Hepatocyte (in vitro differentiated cells): ENCODE measurements around the gene EVA1A. TPM values are rescaled to one million over a fixed set of nuclear protein-coding genes. Genes with fewer than 3 reads are reported as not detected.

Source experiments
- DNase-seq: peaks from one replicate; pipeline ENCODE4 v3.0.0-alpha.2; 2016; ENCODE audit warnings: low spot score
- H2AFZ ChIP-seq: fragments of 200-600 bp; sonication (generic); 2 replicates; pipeline ENCODE4 v1.6.0; 2016; ENCODE audit warnings: antibody characterized with exemption, mild to moderate bottlenecking
- H3K27ac ChIP-seq: fragments of 200-600 bp; sonication (generic); 2 replicates; pipeline ENCODE4 v1.5.1; 2016; ENCODE audit warnings: mild to moderate bottlenecking
- H3K27me3 ChIP-seq: fragments of 200-600 bp; sonication (generic); 2 replicates; pipeline ENCODE4 v1.6.1; 2016
- H3K36me3 ChIP-seq: fragments of 200-600 bp; sonication (generic); replicated peaks from 2 replicates; pipeline ENCODE4 v1.5.1; 2016; ENCODE audit warnings: low read depth; ENCODE audit not compliant: insufficient read depth
- H3K4me1 ChIP-seq: fragments of 200-600 bp; sonication (generic); 2 replicates; pipeline ENCODE4 v1.5.1; 2016; ENCODE audit warnings: mild to moderate bottlenecking, moderate library complexity; ENCODE audit not compliant: insufficient read depth
- H3K4me2 ChIP-seq: fragments of 200-600 bp; sonication (generic); 2 replicates; pipeline ENCODE4 v1.6.0; 2016
- H3K4me3 ChIP-seq: fragments of 200-600 bp; sonication (generic); 2 replicates; pipeline ENCODE4 v1.5.1; 2016; ENCODE audit warnings: mild to moderate bottlenecking
- H3K79me2 ChIP-seq: fragments of 200-600 bp; sonication (generic); 2 replicates; pipeline ENCODE4 v1.6.0; 2017; ENCODE audit warnings: mild to moderate bottlenecking
- H3K9me2 ChIP-seq: fragments of 200-600 bp; sonication (generic); replicated peaks from 2 replicates; pipeline ENCODE4 v1.6.0; 2017; ENCODE audit warnings: mild to moderate bottlenecking; ENCODE audit not compliant: insufficient read depth
- H3K9me3 ChIP-seq: fragments of 200-600 bp; sonication (generic); 2 replicates; pipeline ENCODE4 v1.5.1; 2016; ENCODE audit warnings: low read depth, mild to moderate bottlenecking
- H4K20me1 ChIP-seq: fragments of 200-600 bp; sonication (generic); 2 replicates; pipeline ENCODE4 v1.6.0; 2016; ENCODE audit warnings: mild to moderate bottlenecking; ENCODE audit not compliant: insufficient read depth, poor library complexity, severe bottlenecking
- EZH2 ChIP-seq: fragments of 200-600 bp; sonication (generic); IDR thresholded peaks from 2 replicates; pipeline ENCODE4 v1.6.1; 2016; ENCODE audit warnings: antibody characterized with exemption, mild to moderate bottlenecking, borderline replicate concordance
- EZH2phosphoT487 ChIP-seq: fragments of 200-600 bp; sonication (generic); IDR thresholded peaks from one replicate; pipeline ENCODE4 v1.6.1; 2018; ENCODE audit warnings: antibody characterized with exemption, mild to moderate bottlenecking, low read depth, moderate library complexity; ENCODE audit not compliant: unreplicated experiment, severe bottlenecking
- WGBS: methylation state at CpG from one replicate; pipeline ENCODE4 v1.1.6; 2016; ENCODE audit warnings: low lambda C conversion rate; ENCODE audit errors: missing lambda C conversion rate; 5-methylcytosine and 5-hydroxymethylcytosine counted together
- polyA plus RNA-seq: library from polyadenylated mRNA; unstranded; fragments of >200 nt; fragmentation: Nextera tagmentation; extraction: Ambion mirVana; gene quantifications from 2 replicates; pipeline ENCODE4 v1.2.1, GENCODE V29; 2016
- total RNA-seq: library from RNA; depleted of rRNA; stranded (reverse); fragments of >200 nt; gene quantifications from 2 replicates; pipeline ENCODE4 v1.2.3, GENCODE V29; 2014
- TF ChIP-seq, protein P1 (sequence below): fragments of 200-600 bp; sonication (generic); IDR thresholded peaks from 2 replicates; pipeline ENCODE4 v1.5.1; 2016; ENCODE audit warnings: antibody characterized with exemption, mild to moderate bottlenecking; ENCODE audit not compliant: poor library complexity

Gene EVA1A
- total and polyA plus RNA-seq, 2 experiments from 2014 or later: 15.3 to 30.8 TPM

DNA sequence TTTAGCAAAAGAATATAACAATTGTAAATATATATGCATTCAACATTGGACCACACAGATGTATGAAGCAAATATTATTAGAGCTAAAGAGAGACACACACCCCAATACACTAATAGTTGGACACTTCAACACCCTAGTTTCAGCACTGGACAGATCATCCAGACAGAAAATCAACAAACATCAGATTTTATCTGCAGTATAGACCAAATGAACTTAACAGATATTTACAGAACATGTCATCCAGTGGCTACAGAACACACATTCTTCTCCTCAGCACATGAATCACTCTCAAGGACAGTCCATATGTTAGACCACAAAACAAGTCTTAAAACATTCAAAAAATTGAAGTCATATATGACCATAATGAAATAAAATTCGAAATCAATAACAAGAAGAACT lies 22.1 kb upstream of the EVA1A start:
- Histone ChIP-seq H2AFZ (no peak overlapping the region), H4K20me1 (no peaks in the 10 kb centered on the region), H3K9me3 (no peaks in the 10 kb centered on the region), H3K4me3 (no peak overlapping the region), H3K4me1 (no peaks in the 10 kb centered on the region), H3K36me3 (no peaks in the 10 kb centered on the region), H3K9me2 (no peaks in the 10 kb centered on the region), H3K79me2 (no peaks in the 10 kb centered on the region), H3K4me2 (no peak overlapping the region), H3K27me3 (no peaks in the 10 kb centered on the region), H3K27ac (no peak overlapping the region)
- WGBS: 68% methylated on average over 1 of the region's 1 CpG
- no peak for TF ChIP-seq EZH2phosphoT487
- no peak for TF ChIP-seq EZH2
- TF ChIP-seq, protein P1, sequence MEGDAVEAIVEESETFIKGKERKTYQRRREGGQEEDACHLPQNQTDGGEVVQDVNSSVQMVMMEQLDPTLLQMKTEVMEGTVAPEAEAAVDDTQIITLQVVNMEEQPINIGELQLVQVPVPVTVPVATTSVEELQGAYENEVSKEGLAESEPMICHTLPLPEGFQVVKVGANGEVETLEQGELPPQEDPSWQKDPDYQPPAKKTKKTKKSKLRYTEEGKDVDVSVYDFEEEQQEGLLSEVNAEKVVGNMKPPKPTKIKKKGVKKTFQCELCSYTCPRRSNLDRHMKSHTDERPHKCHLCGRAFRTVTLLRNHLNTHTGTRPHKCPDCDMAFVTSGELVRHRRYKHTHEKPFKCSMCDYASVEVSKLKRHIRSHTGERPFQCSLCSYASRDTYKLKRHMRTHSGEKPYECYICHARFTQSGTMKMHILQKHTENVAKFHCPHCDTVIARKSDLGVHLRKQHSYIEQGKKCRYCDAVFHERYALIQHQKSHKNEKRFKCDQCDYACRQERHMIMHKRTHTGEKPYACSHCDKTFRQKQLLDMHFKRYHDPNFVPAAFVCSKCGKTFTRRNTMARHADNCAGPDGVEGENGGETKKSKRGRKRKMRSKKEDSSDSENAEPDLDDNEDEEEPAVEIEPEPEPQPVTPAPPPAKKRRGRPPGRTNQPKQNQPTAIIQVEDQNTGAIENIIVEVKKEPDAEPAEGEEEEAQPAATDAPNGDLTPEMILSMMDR: no peak
- no peak for DNase-seq

DNA sequence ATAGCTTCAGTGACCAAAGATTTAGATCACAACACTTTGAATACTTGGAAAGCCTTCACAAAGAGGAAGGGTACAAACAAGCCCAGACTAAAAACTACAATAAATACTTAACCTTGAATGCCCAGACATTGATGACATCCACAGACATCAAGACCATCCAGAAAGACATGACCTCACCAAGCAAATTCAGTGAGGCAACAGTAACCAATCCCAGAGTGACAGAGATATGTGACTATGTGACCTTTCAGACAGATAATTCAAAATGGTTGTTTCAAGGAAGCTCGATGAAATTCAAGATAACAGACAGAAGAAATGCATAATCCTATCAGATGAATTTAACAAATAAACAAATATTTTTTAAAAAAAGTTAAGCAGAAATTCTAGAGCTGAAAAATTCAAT lies 19.9 kb upstream of the EVA1A start:
- Histone ChIP-seq H3K4me3 (no peak overlapping the region), H3K9me3 (no peaks in the 10 kb centered on the region), H3K4me1 (no peaks in the 10 kb centered on the region), H3K27me3 (no peaks in the 10 kb centered on the region), H4K20me1 (no peaks in the 10 kb centered on the region), H3K79me2 (no peaks in the 10 kb centered on the region), H3K9me2 (no peaks in the 10 kb centered on the region), H2AFZ (no peak overlapping the region), H3K36me3 (no peaks in the 10 kb centered on the region), H3K4me2 (no peak overlapping the region), H3K27ac (no peak overlapping the region)
- TF ChIP-seq, protein P1: no peak
- TF ChIP-seq EZH2 (no peak), EZH2phosphoT487 (no peak)
- no peak for DNase-seq
- WGBS: 100% methylated on average over 1 of the region's 1 CpG

DNA sequence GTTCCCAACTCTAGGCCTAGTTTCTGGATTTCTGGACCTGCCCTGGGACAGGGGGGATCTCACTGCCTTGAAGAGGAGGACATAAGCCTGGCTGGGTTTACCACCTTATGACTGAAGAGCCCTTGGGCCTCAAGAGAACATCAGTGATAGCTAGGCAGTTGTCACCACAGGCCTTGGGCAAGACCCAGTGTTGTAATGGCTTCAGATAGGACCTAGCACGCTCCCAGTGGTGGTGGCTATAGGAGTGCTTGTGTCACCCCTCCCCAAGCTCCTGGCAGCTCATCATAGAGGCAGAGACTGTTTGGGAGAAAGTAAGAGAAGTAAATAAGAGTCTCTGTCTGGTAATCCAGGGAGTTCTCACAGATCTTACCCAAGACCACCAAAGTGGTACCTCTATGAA lies 19.4 kb upstream of the EVA1A start:
- no peaks in the 10 kb centered on the region for H3K4me1 ChIP-seq
- H3K9me2 ChIP-seq: no peaks in the 10 kb centered on the region
- H3K4me2 ChIP-seq: no peak overlapping the region
- H2AFZ ChIP-seq: no peak overlapping the region
- no peak for DNase-seq
- no peaks in the 10 kb centered on the region for H3K36me3 ChIP-seq
- no peaks in the 10 kb centered on the region for H4K20me1 ChIP-seq
- no peaks in the 10 kb centered on the region for H3K9me3 ChIP-seq
- no peaks in the 10 kb centered on the region for H3K79me2 ChIP-seq
- TF ChIP-seq EZH2phosphoT487 (no peak), EZH2 (no peak)
- TF ChIP-seq, protein P1: no peak
- no peak overlapping the region for H3K27ac ChIP-seq
- no peaks in the 10 kb centered on the region for H3K27me3 ChIP-seq
- H3K4me3 ChIP-seq: no peak overlapping the region
- WGBS: 94% methylated on average over 1 of the region's 1 CpG

DNA sequence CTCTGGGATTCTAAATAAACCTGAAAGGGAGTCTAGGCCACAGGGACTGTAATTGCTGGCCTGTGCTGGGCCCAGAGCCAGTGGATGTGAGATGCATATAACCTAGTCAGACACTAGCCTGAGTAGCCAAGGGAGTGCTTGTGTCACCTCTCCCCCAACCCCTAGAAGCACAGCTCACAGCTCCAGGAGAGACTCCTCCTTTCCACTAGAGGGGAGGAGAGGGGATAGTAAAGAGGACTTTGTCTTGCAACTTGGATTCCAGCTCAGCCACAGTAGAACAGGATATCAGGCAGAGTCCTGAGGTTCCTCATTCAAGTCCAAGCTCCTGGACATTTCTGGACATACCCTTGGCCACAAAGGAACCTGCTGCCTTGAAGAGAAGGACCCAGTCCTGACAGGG lies 18.4 kb upstream of the EVA1A start:
- Histone ChIP-seq H3K4me2 (no peak overlapping the region), H3K4me1 (no peaks in the 10 kb centered on the region), H3K27ac (no peak overlapping the region), H3K9me2 (no peaks in the 10 kb centered on the region), H3K79me2 (no peaks in the 10 kb centered on the region), H4K20me1 (no peaks in the 10 kb centered on the region), H3K27me3 (no peaks in the 10 kb centered on the region), H3K9me3 (no peaks in the 10 kb centered on the region), H3K4me3 (no peak overlapping the region), H3K36me3 (no peaks in the 10 kb centered on the region), H2AFZ (no peak overlapping the region)
- no peak for DNase-seq
- TF ChIP-seq EZH2 (no peak), EZH2phosphoT487 (no peak)
- TF ChIP-seq, protein P1: no peak
